Measurements from ENCODE around the gene PKMYT1. TPM values are rescaled to one million over a fixed set of nuclear protein-coding genes. Genes with fewer than 3 reads are reported as not detected.
A peak's percentile ranks its signal among the peaks of the same experiment; 100 is the strongest.

The PKMYT1 gene
- total and polyA plus RNA-seq, 9 of the 15 experiments (the other 6 are each of a cell fraction or from before 2014, with no cell fraction given) = 8.7 to 201 (median 37.8) TPM

GRCh38 chr16:2968738-2969544, 11.3 kb downstream of the PKMYT1 start, which contains the start of gene PAQR4 (continued):
- TF ChIP-seq BHLHE40 (IDR thresholded peaks at IDR 0.05; ENCODE audit: low read length) = no peak
- no peak for TF ChIP-seq BRF1 (IDR thresholded peaks at IDR 0.05; ENCODE audit: borderline replicate concordance, extremely low read depth, insufficient read length)
- TF ChIP-seq, protein P1, sequence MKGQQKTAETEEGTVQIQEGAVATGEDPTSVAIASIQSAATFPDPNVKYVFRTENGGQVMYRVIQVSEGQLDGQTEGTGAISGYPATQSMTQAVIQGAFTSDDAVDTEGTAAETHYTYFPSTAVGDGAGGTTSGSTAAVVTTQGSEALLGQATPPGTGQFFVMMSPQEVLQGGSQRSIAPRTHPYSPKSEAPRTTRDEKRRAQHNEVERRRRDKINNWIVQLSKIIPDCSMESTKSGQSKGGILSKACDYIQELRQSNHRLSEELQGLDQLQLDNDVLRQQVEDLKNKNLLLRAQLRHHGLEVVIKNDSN (CRISPR knock-in tag; IDR thresholded peaks at IDR 0.05) = no peak
- TF ChIP-seq ATF2 (CRISPR knock-in tag; IDR thresholded peaks at IDR 0.05) = no peak
- no peak for TF ChIP-seq CHD1 (IDR thresholded peaks at IDR 0.05; ENCODE audit: low read length)
- no peak for TF ChIP-seq TAF7 (tag; IDR thresholded peaks at IDR 0.05)
- peak; percentile 54 for TF ChIP-seq GMEB1 (CRISPR knock-in tag; IDR thresholded peaks at IDR 0.05)
- TF ChIP-seq RNF2 (IDR thresholded peaks at IDR 0.05) = peak; percentile 56; the same call in 1 of the 2 replicates
- TF ChIP-seq MTF1 (CRISPR knock-in tag; IDR thresholded peaks at IDR 0.05; ENCODE audit: borderline replicate concordance) = no peak
- peak; percentile 85 for TF ChIP-seq E2F4 (CRISPR knock-in tag; IDR thresholded peaks at IDR 0.05; ENCODE audit: low read depth)
- TF ChIP-seq MAZ (CRISPR knock-in tag; conservative IDR thresholded peaks at IDR 0.05 in 1 of 2, IDR thresholded peaks at IDR 0.05 in 1 of 2) = peak; percentile 85 to 97
- TF ChIP-seq MYBL2 (IDR thresholded peaks at IDR 0.05; ENCODE audit: low read depth) = no peak
- TF ChIP-seq MYBL2 (CRISPR knock-in tag; IDR thresholded peaks at IDR 0.05; ENCODE audit: borderline replicate concordance) = no peak
- TF ChIP-seq, protein P2, sequence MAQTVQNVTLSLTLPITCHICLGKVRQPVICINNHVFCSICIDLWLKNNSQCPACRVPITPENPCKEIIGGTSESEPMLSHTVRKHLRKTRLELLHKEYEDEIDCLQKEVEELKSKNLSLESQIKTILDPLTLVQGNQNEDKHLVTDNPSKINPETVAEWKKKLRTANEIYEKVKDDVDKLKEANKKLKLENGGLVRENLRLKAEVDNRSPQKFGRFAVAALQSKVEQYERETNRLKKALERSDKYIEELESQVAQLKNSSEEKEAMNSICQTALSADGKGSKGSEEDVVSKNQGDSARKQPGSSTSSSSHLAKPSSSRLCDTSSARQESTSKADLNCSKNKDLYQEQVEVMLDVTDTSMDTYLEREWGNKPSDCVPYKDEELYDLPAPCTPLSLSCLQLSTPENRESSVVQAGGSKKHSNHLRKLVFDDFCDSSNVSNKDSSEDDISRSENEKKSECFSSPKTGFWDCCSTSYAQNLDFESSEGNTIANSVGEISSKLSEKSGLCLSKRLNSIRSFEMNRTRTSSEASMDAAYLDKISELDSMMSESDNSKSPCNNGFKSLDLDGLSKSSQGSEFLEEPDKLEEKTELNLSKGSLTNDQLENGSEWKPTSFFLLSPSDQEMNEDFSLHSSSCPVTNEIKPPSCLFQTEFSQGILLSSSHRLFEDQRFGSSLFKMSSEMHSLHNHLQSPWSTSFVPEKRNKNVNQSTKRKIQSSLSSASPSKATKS (CRISPR knock-in tag; IDR thresholded peaks at IDR 0.05) = no peak
- no peak for TF ChIP-seq THRB (CRISPR knock-in tag; conservative IDR thresholded peaks at IDR 0.05)
- TF ChIP-seq TFAM (CRISPR knock-in tag; conservative IDR thresholded peaks at IDR 0.05) = no peak
- TF ChIP-seq SMARCA4 (IDR thresholded peaks at IDR 0.05) = peak; percentile 72
- peak; percentile 11; the same call in 1 of the 2 replicates for TF ChIP-seq TCF7 (IDR thresholded peaks at IDR 0.05; ENCODE audit: borderline replicate concordance)
- peak; percentile 73; the same call in 1 of the 2 replicates for TF ChIP-seq XRCC5 (IDR thresholded peaks at IDR 0.05; ENCODE audit: low read depth, low read length)
